ENCODE data around the gene PHF12. TPM values are rescaled to one million over a fixed set of nuclear protein-coding genes. Genes with fewer than 3 reads are reported as not detected.

The PHF12 gene
- total RNA-seq, 2 experiments from 2014 or later: 66.5 to 67.4 TPM

- peaks cover 65% of the 10 kb centered on the region for H3K4me1 Mint-ChIP-seq (ENCODE audit: low read depth)
- H3K4me3 Mint-ChIP-seq: no peak overlapping the region
- no peak for ATAC-seq
- POLR2A ChIA-PET: interaction anchor here (1.1 to 2.8 kb wide), 5 partner anchors 10 to 34 kb away, joined by 3 to 13 read pairs (median 9); partner anchors contain the start of gene DHRS13
- CTCF ChIA-PET: interaction anchor here (0.9 to 7.9 kb wide), 7 partner anchors 10 to 165 kb away, joined by 3 to 64 read pairs (median 19); partner anchors contain the start of genes DHRS13, NEK8 and TLCD1
- no peaks in the 10 kb centered on the region for H3K9me3 Mint-ChIP-seq (ENCODE audit: insufficient read depth)
- no peaks in the 10 kb centered on the region for H3K27me3 Mint-ChIP-seq (ENCODE audit: low read depth)
- peaks cover 54% of the 10 kb centered on the region for H3K36me3 Mint-ChIP-seq (ENCODE audit: low read depth)
- DNase-seq: no peak
- H3K27ac Mint-ChIP-seq: peak overlapping the region; percentile 83
These were observed 59.3 kb downstream of the PHF12 start for GRCh38 chr17:28892024-28892423.

GRCh38 chr17:28891201-28891600 lies 60.1 kb downstream of the PHF12 start:
- Mint-ChIP-seq H3K36me3 (ENCODE audit: low read depth) (peaks cover 52% of the 10 kb centered on the region), H3K4me1 (ENCODE audit: low read depth) (peaks cover 63% of the 10 kb centered on the region), H3K4me3 (no peak overlapping the region), H3K27ac (peak overlapping the region; percentile 83), H3K9me3 (ENCODE audit: insufficient read depth) (no peaks in the 10 kb centered on the region), H3K27me3 (ENCODE audit: low read depth) (no peaks in the 10 kb centered on the region)
- no peak for DNase-seq
- ATAC-seq: no peak
- POLR2A ChIA-PET: interaction anchor here (2.8 kb wide), 1 partner anchor 11 kb away, joined by 13 read pairs; the partner anchor contains the start of gene DHRS13
- CTCF ChIA-PET: interaction anchor here (0.9 to 5.7 kb wide), 4 partner anchors 11 to 141 kb away, joined by 3 to 39 read pairs (median 4); partner anchors contain the start of gene DHRS13

DNA sequence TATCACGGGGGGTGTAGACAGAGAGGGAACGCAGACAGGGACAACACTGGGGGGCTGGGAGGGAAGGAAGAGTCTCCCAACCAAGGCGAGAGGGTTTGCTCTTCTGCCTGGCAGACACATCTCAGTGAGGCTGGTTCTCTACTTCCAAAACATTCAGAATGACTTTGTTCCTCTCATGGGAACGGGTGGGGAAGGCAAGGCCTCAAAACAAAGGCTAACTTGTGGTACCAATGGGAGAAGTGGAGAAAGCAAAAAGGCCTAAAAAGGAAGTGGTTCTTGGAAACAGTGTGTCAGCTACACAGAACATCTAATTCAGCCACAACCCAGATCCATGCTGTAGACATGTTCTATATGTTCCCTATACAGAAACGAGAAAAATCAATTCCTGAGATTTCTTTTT lies 61.3 kb downstream of the PHF12 start:
- Mint-ChIP-seq H3K27me3 (ENCODE audit: low read depth) (no peaks in the 10 kb centered on the region), H3K27ac (peak overlapping the region; percentile 70), H3K9me3 (ENCODE audit: insufficient read depth) (no peaks in the 10 kb centered on the region), H3K4me1 (ENCODE audit: low read depth) (peaks cover 58% of the 10 kb centered on the region), H3K4me3 (peak overlapping the region; percentile 32), H3K36me3 (ENCODE audit: low read depth) (peaks cover 49% of the 10 kb centered on the region)
- ChIA-PET CTCF (interaction anchor here (1.8 to 5.7 kb wide), 2 partner anchors 12 to 126 kb away, joined by 4 to 39 read pairs; partner anchors contain the start of gene DHRS13), POLR2A (no interaction called here)
- peak; percentile 31 for ATAC-seq
- no peak for DNase-seq

GRCh38 chr17:28888832-28889231 lies 62.5 kb downstream of the PHF12 start:
- POLR2A ChIA-PET: no interaction called here
- H3K9me3 Mint-ChIP-seq (ENCODE audit: insufficient read depth): no peaks in the 10 kb centered on the region
- peaks cover 57% of the 10 kb centered on the region for H3K4me1 Mint-ChIP-seq (ENCODE audit: low read depth)
- H3K36me3 Mint-ChIP-seq (ENCODE audit: low read depth): peaks cover 54% of the 10 kb centered on the region
- H3K27ac Mint-ChIP-seq: no peak overlapping the region
- no peak overlapping the region for H3K4me3 Mint-ChIP-seq
- DNase-seq: no peak
- no peaks in the 10 kb centered on the region for H3K27me3 Mint-ChIP-seq (ENCODE audit: low read depth)
- CTCF ChIA-PET: no interaction called here
- ATAC-seq: no peak

DNA sequence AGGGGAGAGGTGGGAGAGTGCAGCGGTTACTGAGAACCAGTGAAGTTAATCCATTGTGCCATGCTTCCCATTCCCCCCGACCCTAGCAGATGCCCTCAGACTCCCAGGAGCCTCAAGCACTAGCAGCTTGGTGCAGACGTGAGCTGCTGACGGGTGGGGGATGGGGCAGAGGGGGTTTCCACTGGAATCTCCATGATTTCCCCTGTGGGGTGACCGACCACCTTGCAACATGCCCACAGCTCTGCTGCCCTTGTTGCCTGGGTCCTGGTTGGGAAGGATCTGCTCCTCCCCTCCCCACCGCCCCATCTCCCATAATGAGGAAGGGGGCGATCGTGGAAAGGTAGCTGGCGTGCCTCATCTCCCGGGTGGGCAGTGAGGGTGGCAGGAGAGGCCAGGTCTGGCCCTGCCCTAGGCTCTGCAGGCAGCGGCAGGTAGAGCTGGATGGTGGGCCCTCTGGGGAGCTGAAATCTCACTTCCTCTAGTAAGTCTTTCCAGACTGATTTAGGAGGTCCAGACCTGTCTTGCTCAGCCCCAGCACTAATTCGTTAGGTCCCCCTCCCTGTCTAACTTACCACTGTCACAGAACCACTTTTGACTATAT lies 63.3 kb downstream of the PHF12 start:
- DNase-seq (no peak), ATAC-seq (no peak)
- Mint-ChIP-seq H3K36me3 (ENCODE audit: low read depth) (peaks cover 50% of the 10 kb centered on the region), H3K27ac (no peak overlapping the region), H3K9me3 (ENCODE audit: insufficient read depth) (no peaks in the 10 kb centered on the region), H3K27me3 (ENCODE audit: low read depth) (no peaks in the 10 kb centered on the region), H3K4me1 (ENCODE audit: low read depth) (peaks cover 48% of the 10 kb centered on the region), H3K4me3 (no peak overlapping the region)
- ChIA-PET POLR2A (no interaction called here), CTCF (no interaction called here)

GRCh38 chr17:28885951-28886350 lies 65.4 kb downstream of the PHF12 start:
- DNase-seq: no peak
- Mint-ChIP-seq H3K9me3 (ENCODE audit: insufficient read depth) (no peaks in the 10 kb centered on the region), H3K27ac (no peak overlapping the region), H3K4me3 (no peak overlapping the region), H3K36me3 (ENCODE audit: low read depth) (peaks cover 49% of the 10 kb centered on the region), H3K4me1 (ENCODE audit: low read depth) (peaks cover 30% of the 10 kb centered on the region), H3K27me3 (ENCODE audit: low read depth) (no peaks in the 10 kb centered on the region)
- POLR2A ChIA-PET: no interaction called here
- CTCF ChIA-PET: no interaction called here
- no peak for ATAC-seq

GRCh38 chr17:28885363-28885762 lies 66.0 kb downstream of the PHF12 start:
- peaks cover 52% of the 10 kb centered on the region for H3K36me3 Mint-ChIP-seq (ENCODE audit: low read depth)
- no peak overlapping the region for H3K4me3 Mint-ChIP-seq
- peak overlapping the region; percentile 67 for H3K27ac Mint-ChIP-seq
- POLR2A ChIA-PET: interaction anchor here (1.5 kb wide), 1 partner anchor 13 kb away, joined by 6 read pairs; no protein-coding TSS in a partner anchor
- DNase-seq (no peak), ATAC-seq (no peak)
- H3K9me3 Mint-ChIP-seq (ENCODE audit: insufficient read depth): no peaks in the 10 kb centered on the region
- H3K27me3 Mint-ChIP-seq (ENCODE audit: low read depth): no peaks in the 10 kb centered on the region
- CTCF ChIA-PET: interaction anchor here (1.0 kb wide), 1 partner anchor 122 kb away, joined by 4 read pairs; no protein-coding TSS in a partner anchor
- H3K4me1 Mint-ChIP-seq (ENCODE audit: low read depth): peaks cover 24% of the 10 kb centered on the region

DNA sequence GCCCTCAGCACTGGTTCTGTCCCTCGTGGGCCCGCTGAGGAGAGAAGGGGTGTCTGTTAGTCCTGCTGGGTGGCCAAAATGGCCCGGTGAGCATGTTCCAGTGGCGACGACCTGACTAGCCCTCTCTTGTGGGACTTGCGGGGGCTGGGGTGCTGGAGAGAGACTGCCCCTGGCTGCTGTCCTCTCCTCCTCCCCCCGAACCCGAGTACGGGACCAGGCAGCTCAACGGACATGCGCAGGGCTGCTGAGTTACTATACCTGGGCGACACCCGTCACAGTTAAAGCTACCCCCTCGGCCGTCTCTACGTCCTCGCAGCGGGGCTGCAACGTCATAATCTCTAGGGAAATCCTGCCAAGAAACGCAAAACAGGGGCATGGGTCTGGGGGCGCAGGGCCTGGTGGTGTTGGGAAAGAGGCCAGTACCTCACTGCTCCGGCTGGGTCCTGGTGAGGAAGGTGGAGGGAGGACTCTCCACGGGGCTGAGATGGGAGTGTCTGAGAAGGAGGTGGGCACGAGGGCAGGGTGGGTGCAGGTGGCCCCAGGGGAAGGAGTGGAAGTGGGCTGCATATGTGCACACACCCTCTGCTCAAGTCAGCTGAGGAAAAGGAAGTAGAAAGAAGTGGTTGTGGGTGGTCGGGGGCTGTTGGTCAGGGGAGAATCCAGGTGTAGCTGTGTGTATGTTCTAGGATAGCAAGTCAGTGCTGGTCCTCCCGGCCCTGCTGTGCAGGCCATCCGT lies 67.2 kb downstream of the PHF12 start:
- Mint-ChIP-seq H3K9me3 (ENCODE audit: insufficient read depth) (no peaks in the 10 kb centered on the region), H3K4me3 (no peak overlapping the region), H3K36me3 (ENCODE audit: low read depth) (peaks cover 60% of the 10 kb centered on the region), H3K4me1 (ENCODE audit: low read depth) (peaks cover 12% of the 10 kb centered on the region), H3K27ac (peak overlapping the region; percentile 44), H3K27me3 (ENCODE audit: low read depth) (no peaks in the 10 kb centered on the region)
- DNase-seq (no peak), ATAC-seq (no peak)
- CTCF ChIA-PET: interaction anchor here (1.0 kb wide), 1 partner anchor 120 kb away, joined by 4 read pairs; no protein-coding TSS in a partner anchor
- POLR2A ChIA-PET: interaction anchor here (1.5 kb wide), 1 partner anchor 14 kb away, joined by 6 read pairs; no protein-coding TSS in a partner anchor

DNA sequence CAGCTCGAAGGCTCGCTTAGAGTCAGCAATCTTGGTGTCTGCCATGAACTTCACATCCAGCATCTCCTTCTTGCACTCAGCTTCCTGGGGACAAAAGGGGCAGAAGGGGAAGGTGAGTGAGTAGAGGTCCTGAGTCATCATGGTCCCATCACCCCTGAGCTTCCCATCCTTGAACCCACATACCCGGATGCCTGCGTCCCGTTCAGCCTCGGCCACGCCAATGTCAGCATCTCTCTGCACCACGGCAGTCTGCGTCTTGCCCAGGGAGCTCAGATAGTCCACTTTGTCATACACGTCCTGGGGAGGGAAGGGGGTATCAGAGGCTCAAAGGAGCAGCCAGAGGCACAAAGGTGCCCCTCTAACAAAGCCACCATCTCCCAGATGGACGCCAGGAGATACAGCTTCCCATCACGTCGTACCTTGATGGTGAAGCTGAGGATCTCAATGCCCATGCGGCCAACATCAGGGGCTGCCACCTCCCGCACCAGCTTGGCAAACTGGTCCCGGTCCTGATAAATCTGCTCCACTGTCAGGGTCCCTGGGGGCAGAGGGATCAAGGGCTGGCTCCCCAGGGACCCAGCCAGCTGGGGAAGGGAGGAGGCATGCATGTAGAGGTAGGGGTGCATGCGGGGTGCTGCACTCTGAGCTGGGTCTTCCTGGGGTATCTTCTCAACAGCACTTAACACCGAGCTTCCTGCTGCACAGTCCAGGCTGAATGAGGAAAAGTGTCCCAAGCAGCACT lies 69.0 kb downstream of the PHF12 start:
- no peak for DNase-seq
- H3K4me1 Mint-ChIP-seq (ENCODE audit: low read depth): peaks cover 17% of the 10 kb centered on the region
- H3K36me3 Mint-ChIP-seq (ENCODE audit: low read depth): peaks cover 64% of the 10 kb centered on the region
- H3K4me3 Mint-ChIP-seq: no peak overlapping the region
- ATAC-seq: no peak
- no peaks in the 10 kb centered on the region for H3K27me3 Mint-ChIP-seq (ENCODE audit: low read depth)
- H3K27ac Mint-ChIP-seq: no peak overlapping the region
- ChIA-PET POLR2A (interaction anchor here (0.7 to 2.5 kb wide), 3 partner anchors 11 to 22 kb away, joined by 4 to 9 read pairs (median 9); no protein-coding TSS in a partner anchor), CTCF (interaction anchor here (1.5 kb wide), 1 partner anchor 119 kb away, joined by 4 read pairs; no protein-coding TSS in a partner anchor)
- H3K9me3 Mint-ChIP-seq (ENCODE audit: insufficient read depth): no peaks in the 10 kb centered on the region

- no peak for DNase-seq
- Mint-ChIP-seq H3K27ac (no peak overlapping the region), H3K4me1 (ENCODE audit: low read depth) (peaks cover 18% of the 10 kb centered on the region), H3K27me3 (ENCODE audit: low read depth) (no peaks in the 10 kb centered on the region), H3K36me3 (ENCODE audit: low read depth) (peaks cover 63% of the 10 kb centered on the region), H3K9me3 (ENCODE audit: insufficient read depth) (no peaks in the 10 kb centered on the region), H3K4me3 (no peak overlapping the region)
- POLR2A ChIA-PET: interaction anchor here (1.8 to 2.5 kb wide), 2 partner anchors 10 to 12 kb away, joined by 9 read pairs; no protein-coding TSS in a partner anchor
- no peak for ATAC-seq
- CTCF ChIA-PET: interaction anchor here (1.5 kb wide), 1 partner anchor 118 kb away, joined by 4 read pairs; no protein-coding TSS in a partner anchor
These were observed 69.7 kb downstream of the PHF12 start for GRCh38 chr17:28881533-28882056.

- ATAC-seq (no peak), DNase-seq (no peak)
- CTCF ChIA-PET: interaction anchor here (0.6 kb wide), 1 partner anchor 31 kb away, joined by 3 read pairs; no protein-coding TSS in a partner anchor
- Mint-ChIP-seq H3K27me3 (ENCODE audit: low read depth) (no peaks in the 10 kb centered on the region), H3K4me3 (no peak overlapping the region), H3K27ac (no peak overlapping the region), H3K36me3 (ENCODE audit: low read depth) (peaks cover 59% of the 10 kb centered on the region), H3K9me3 (ENCODE audit: insufficient read depth) (no peaks in the 10 kb centered on the region), H3K4me1 (ENCODE audit: low read depth) (peaks cover 23% of the 10 kb centered on the region)
- POLR2A ChIA-PET: no interaction called here
These were observed 70.8 kb downstream of the PHF12 start for GRCh38 chr17:28880572-28880945.

All from activated CD8-positive, alpha-beta T cell treated with anti-CD3 and anti-CD28 coated beads, Interleukin-2, amount 10 ng/mL, durations not matched to agents 7 days and 5 days (primary cell).